HUES64 (cell line): ENCODE results near the gene MFAP3.
"Not testable (repeated sequence)": the region's sequence is repeated elsewhere in the genome, so short reads cannot be mapped to it uniquely, and the experiment has no call there.

Experiments used
- H3K27ac ChIP-seq: 2 replicates; pipeline ENCODE4 v1.7.0; 2013; ENCODE audit warnings: low read depth, low read length, inconsistent platforms
- H3K27me3 ChIP-seq: 2 replicates; pipeline ENCODE4 v1.6.1; 2013; ENCODE audit warnings: mild to moderate bottlenecking, low read length; ENCODE audit not compliant: insufficient read depth
- H3K36me3 ChIP-seq: 2 replicates; pipeline ENCODE4 v1.6.1; 2013; ENCODE audit warnings: mild to moderate bottlenecking, low read length; ENCODE audit not compliant: insufficient read depth
- H3K4me1 ChIP-seq: 2 replicates; pipeline ENCODE4 v1.6.1; 2013; ENCODE audit warnings: mild to moderate bottlenecking, low read length, moderate library complexity; ENCODE audit not compliant: insufficient read depth
- H3K4me3 ChIP-seq: 2 replicates; pipeline ENCODE4 v1.5.1; 2013; ENCODE audit warnings: mild to moderate bottlenecking, low read length, moderate library complexity
- H3K9ac ChIP-seq: 2 replicates; pipeline ENCODE4 v1.6.1; 2013; ENCODE audit warnings: mild to moderate bottlenecking, low read depth, low read length
- H3K9me3 ChIP-seq: 2 replicates; pipeline ENCODE4 v1.6.1; 2013; ENCODE audit warnings: low read depth, low read length; ENCODE audit not compliant: insufficient read depth
- WGBS: fragments of 150-250, 120-280 bp; methylation state at CpG from one replicate; pipeline ENCODE4 v1.1.7; 2013; ENCODE audit warnings: missing lambda C conversion rate; 5-methylcytosine and 5-hydroxymethylcytosine counted together

Gene MFAP3

GRCh38 chr5:154049636-154050035 lies 10.9 kb downstream of the MFAP3 start:
- no peak overlapping the region for H3K27ac ChIP-seq
- no peaks in the 10 kb centered on the region for H3K27me3 ChIP-seq
- no peak overlapping the region for H3K9ac ChIP-seq
- no peaks in the 10 kb centered on the region for H3K9me3 ChIP-seq
- H3K36me3 ChIP-seq, result peaks cover 33% of the 10 kb centered on the region
- no peak overlapping the region for H3K4me3 ChIP-seq
- WGBS, result 93% methylated on average over 4 of the region's 5 CpGs
- no peaks in the 10 kb centered on the region for H3K4me1 ChIP-seq

GRCh38 chr5:154053468-154053867 lies 14.7 kb downstream of the MFAP3 start:
- no peaks in the 10 kb centered on the region for H3K9me3 ChIP-seq
- no peak overlapping the region for H3K9ac ChIP-seq
- H3K4me1 ChIP-seq, result peaks cover 4% of the 10 kb centered on the region
- H3K36me3 ChIP-seq, result peaks cover 35% of the 10 kb centered on the region
- H3K4me3 ChIP-seq, result no peak overlapping the region
- no peak overlapping the region for H3K27ac ChIP-seq
- H3K27me3 ChIP-seq, result no peaks in the 10 kb centered on the region
- 99% methylated on average over 4 of the region's 4 CpGs for WGBS

GRCh38 chr5:154055201-154055600 lies 16.4 kb downstream of the MFAP3 start:
- H3K36me3 ChIP-seq, result peaks cover 29% of the 10 kb centered on the region
- H3K4me1 ChIP-seq, result peaks cover 8% of the 10 kb centered on the region
- WGBS, result 94% methylated on average over 2 of the region's 2 CpGs
- no peak overlapping the region for H3K9ac ChIP-seq
- H3K4me3 ChIP-seq, result no peak overlapping the region
- no peak overlapping the region for H3K27ac ChIP-seq
- H3K9me3 ChIP-seq, result no peaks in the 10 kb centered on the region
- no peaks in the 10 kb centered on the region for H3K27me3 ChIP-seq

DNA sequence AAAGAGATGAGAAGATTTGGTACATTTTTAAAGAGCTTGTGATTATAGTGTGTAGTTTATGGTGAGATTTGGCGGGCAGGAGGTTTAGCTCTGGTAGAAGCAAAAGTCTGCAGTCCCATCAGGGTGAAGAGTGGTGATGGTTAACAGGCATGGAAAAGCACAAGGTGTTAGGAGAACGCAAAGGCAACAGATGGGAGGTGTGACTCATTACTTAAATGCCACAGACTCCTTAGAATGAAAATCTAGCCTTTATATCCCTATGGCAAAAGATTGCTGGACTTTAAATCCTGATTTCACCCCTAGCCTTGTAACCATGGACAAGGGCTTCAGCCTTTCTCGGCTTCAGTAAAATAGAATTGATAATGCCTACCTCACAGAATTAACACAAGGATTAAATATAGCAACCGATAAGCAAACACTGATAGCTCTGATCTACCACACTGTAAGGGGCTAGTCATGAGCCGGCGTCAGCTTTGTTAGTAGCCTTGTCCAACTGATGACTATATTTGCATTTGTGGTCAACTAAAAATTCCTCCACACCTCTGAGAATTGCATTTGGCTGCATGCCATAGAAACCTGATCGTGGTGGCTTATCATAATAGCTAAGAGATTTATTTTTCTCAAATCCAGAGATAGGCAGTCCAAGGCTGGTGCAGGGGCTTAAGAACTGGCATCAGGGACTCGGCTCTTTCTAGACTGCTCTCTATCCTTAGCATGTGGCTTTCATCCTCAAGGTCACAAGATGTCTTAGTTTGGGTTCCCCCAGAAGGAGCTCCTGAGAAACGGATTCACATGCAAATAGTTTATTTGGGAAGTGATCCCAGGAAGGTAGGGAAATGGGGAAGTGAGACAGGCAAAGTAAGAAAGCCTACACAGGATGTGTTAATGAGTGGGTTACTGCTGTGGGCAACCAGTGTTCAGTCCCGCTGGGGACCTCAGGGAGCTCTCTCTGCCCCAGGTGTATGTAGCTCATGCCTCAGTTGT lies 19.6 kb downstream of the MFAP3 start:
- H3K27ac ChIP-seq, result no peak overlapping the region
- H3K4me1 ChIP-seq, result peaks cover 8% of the 10 kb centered on the region
- H3K36me3 ChIP-seq, result peaks cover 15% of the 10 kb centered on the region
- H3K27me3 ChIP-seq, result no peaks in the 10 kb centered on the region
- H3K9ac ChIP-seq, result no peak overlapping the region
- WGBS, result 76% methylated on average over 10 of the region's 10 CpGs
- no peak overlapping the region for H3K4me3 ChIP-seq
- no peaks in the 10 kb centered on the region for H3K9me3 ChIP-seq

GRCh38 chr5:154059039-154059430 lies 20.3 kb downstream of the MFAP3 start:
- peaks cover 8% of the 10 kb centered on the region for H3K4me1 ChIP-seq
- H3K27ac ChIP-seq, result no peak overlapping the region
- peaks cover 9% of the 10 kb centered on the region for H3K36me3 ChIP-seq
- no peaks in the 10 kb centered on the region for H3K27me3 ChIP-seq
- WGBS, result 60% methylated on average over 6 of the region's 6 CpGs
- no peak overlapping the region for H3K9ac ChIP-seq
- H3K4me3 ChIP-seq, result no peak overlapping the region
- no peaks in the 10 kb centered on the region for H3K9me3 ChIP-seq

- Histone ChIP-seq H3K9ac (no peak overlapping the region), H3K4me1 (peaks cover 8% of the 10 kb centered on the region), H3K36me3 (peaks cover 3% of the 10 kb centered on the region), H3K4me3 (no peak overlapping the region), H3K27me3 (no peaks in the 10 kb centered on the region), H3K9me3 (no peaks in the 10 kb centered on the region), H3K27ac (no peak overlapping the region)
- 93% methylated on average over 4 of the region's 4 CpGs for WGBS
Observed at GRCh38 chr5:154059583-154059982, 20.8 kb downstream of the MFAP3 start.

DNA sequence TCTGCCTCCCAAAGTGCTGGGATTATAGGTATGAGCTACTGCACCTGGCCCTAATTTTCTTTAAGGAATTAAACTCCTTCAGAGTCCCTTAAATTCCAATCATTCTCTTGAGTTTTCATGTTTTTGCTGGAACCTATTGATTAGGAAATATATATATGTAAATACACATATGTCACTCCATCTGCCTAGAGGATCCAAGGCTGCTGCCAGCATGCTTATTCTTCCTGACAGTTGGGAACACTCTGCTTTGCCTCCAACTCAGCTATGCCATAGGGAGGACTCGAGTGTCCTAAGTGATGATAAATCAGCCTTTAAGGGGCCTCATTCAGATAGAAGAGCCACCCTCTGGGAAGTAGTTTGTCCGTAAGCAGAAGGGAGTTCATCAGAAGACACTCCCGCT lies 21.8 kb downstream of the MFAP3 start:
- WGBS, result 85% methylated on average over 3 of the region's 3 CpGs
- Histone ChIP-seq H3K27ac (no peak overlapping the region), H3K9me3 (no peaks in the 10 kb centered on the region), H3K9ac (no peak overlapping the region), H3K27me3 (no peaks in the 10 kb centered on the region), H3K36me3 (no peaks in the 10 kb centered on the region), H3K4me3 (no peak overlapping the region), H3K4me1 (peaks cover 8% of the 10 kb centered on the region)

DNA sequence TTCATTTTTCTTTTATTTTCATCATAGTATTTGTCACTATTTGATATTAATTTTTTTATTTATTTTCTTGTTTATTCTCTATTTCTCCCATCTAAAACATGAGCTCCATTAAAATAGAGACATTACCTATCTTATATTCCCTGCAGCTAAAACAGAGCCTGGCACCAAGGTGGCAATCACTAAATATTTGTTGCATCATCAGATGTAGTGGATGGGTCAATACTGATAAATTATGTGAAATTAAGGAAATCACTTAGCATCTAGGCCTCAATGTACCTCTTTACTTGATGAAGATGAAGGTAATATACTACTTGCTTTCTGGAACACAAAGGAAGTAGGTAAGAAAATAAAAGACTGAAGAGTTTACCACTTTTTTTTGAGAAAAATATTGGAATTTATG lies 24.6 kb downstream of the MFAP3 start:
- H3K4me3 ChIP-seq, result no peak overlapping the region
- peaks cover 5% of the 10 kb centered on the region for H3K4me1 ChIP-seq
- no peak overlapping the region for H3K9ac ChIP-seq
- H3K27me3 ChIP-seq, result no peaks in the 10 kb centered on the region
- H3K9me3 ChIP-seq, result no peaks in the 10 kb centered on the region
- no peaks in the 10 kb centered on the region for H3K36me3 ChIP-seq
- H3K27ac ChIP-seq, result no peak overlapping the region

- H3K4me1 ChIP-seq, result no peaks in the 10 kb centered on the region
- no peak overlapping the region for H3K9ac ChIP-seq
- H3K36me3 ChIP-seq, result no peaks in the 10 kb centered on the region
- no peaks in the 10 kb centered on the region for H3K9me3 ChIP-seq
- no peak overlapping the region for H3K4me3 ChIP-seq
- H3K27ac ChIP-seq, result no peak overlapping the region
- H3K27me3 ChIP-seq, result no peaks in the 10 kb centered on the region
Observed at GRCh38 chr5:154065971-154066370, 27.2 kb downstream of the MFAP3 start.

GRCh38 chr5:154069854-154070253 lies 31.1 kb downstream of the MFAP3 start:
- 90% methylated on average over 5 of the region's 5 CpGs for WGBS
- not testable (repeated sequence) for H3K36me3 ChIP-seq, H3K27me3 ChIP-seq, H3K9me3 ChIP-seq, H3K9ac ChIP-seq, H3K4me3 ChIP-seq, H3K4me1 ChIP-seq, H3K27ac ChIP-seq

DNA sequence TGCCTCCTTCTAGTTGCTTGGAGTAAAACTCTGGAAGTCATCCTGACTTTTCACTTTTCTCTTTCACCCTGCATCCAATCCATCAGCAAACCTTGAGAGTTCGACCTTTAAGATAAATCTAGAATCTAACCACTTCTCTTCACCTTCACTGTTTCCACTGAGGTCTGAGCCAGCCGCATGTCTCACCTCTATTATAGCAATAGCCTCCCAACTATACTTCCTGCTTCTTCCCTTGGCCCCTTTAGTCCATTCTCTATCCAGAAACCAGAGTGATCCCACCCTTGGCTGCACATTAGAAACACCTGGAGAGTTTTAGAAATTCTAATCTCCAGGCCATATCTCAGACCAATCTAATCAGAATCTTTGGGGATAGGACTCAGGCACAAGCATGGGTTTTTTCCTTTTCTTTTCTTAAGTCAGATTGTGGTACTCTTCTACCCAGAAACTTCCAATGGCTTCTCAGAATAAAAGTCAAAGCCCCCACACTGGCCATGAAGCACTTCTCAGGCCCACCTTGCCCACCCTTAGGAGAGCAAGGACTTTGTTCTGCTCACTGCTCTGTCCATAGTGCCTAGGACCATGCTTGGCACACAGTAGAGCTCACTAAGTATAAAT lies 33.1 kb downstream of the MFAP3 start:
- no peak overlapping the region for H3K4me3 ChIP-seq
- no peaks in the 10 kb centered on the region for H3K4me1 ChIP-seq
- WGBS, result 87% methylated on average over 2 of the region's 2 CpGs
- H3K9me3 ChIP-seq, result no peaks in the 10 kb centered on the region
- no peak overlapping the region for H3K9ac ChIP-seq
- no peaks in the 10 kb centered on the region for H3K27me3 ChIP-seq
- H3K36me3 ChIP-seq, result no peaks in the 10 kb centered on the region
- no peak overlapping the region for H3K27ac ChIP-seq
